Stimulated activated naive B cell treated with anti-CD40 and anti-IgM and Interleukin-4, amounts not matched to agents 10 μg/mL and 1 μg/mL and 100 μg/mL, for 72 hours (primary cell): Measurements from ENCODE around the gene MYO16.

ENCODE experiments used
- ATAC-seq, 2 donors: fragments of 150-1000 bp; cut with Tn5 transposase; replicated peaks; 2 replicates each; pipeline ENCODE4 v1.10.0; 2021; ENCODE audit warnings: moderate library complexity in 1 of 2
- DNase-seq: peaks from one replicate; pipeline ENCODE4 v3.0.0; 2021
- H3K27ac Mint-ChIP-seq: one replicate; pipeline ENCODE4 v1.8.0; 2022; ENCODE audit warnings: mild to moderate bottlenecking, mixed read lengths
- H3K27me3 Mint-ChIP-seq, 2 donors: one replicate each; pipeline ENCODE4 v1.8.0; 2022; ENCODE audit warnings: mixed read lengths in 2 of 2
- H3K36me3 Mint-ChIP-seq, 2 donors: one replicate each; pipeline ENCODE4 v1.8.0; 2022; ENCODE audit warnings: mixed read lengths in 2 of 2, mild to moderate bottlenecking in 1 of 2
- H3K4me1 Mint-ChIP-seq, 2 donors: one replicate each; pipeline ENCODE4 v1.8.0; 2022; ENCODE audit warnings: mixed read lengths in 2 of 2, mild to moderate bottlenecking in 1 of 2
- H3K4me3 Mint-ChIP-seq, 2 donors: one replicate each; pipeline ENCODE4 v1.8.0; 2022; ENCODE audit warnings: mild to moderate bottlenecking in 2 of 2, mixed read lengths in 2 of 2, moderate library complexity in 1 of 2
- H3K9me3 Mint-ChIP-seq, 2 donors: one replicate each; pipeline ENCODE4 v1.8.0; 2022; ENCODE audit warnings: mixed read lengths in 2 of 2, mild to moderate bottlenecking in 1 of 2

MYO16 gene

GRCh38 chr13:108680011-108680410 lies 50.6 kb downstream of the MYO16 start:
- DNase-seq = no peak
- H3K27me3 Mint-ChIP-seq = no peaks in the 10 kb centered on the region
- H3K4me3 Mint-ChIP-seq = no peak overlapping the region
- no peak for ATAC-seq
- H3K4me1 Mint-ChIP-seq = no peaks in the 10 kb centered on the region
- H3K36me3 Mint-ChIP-seq = no peaks in the 10 kb centered on the region
- no peak overlapping the region for H3K27ac Mint-ChIP-seq
- peaks cover 4 to 7% of the 10 kb centered on the region in 2 donors for H3K9me3 Mint-ChIP-seq

DNA sequence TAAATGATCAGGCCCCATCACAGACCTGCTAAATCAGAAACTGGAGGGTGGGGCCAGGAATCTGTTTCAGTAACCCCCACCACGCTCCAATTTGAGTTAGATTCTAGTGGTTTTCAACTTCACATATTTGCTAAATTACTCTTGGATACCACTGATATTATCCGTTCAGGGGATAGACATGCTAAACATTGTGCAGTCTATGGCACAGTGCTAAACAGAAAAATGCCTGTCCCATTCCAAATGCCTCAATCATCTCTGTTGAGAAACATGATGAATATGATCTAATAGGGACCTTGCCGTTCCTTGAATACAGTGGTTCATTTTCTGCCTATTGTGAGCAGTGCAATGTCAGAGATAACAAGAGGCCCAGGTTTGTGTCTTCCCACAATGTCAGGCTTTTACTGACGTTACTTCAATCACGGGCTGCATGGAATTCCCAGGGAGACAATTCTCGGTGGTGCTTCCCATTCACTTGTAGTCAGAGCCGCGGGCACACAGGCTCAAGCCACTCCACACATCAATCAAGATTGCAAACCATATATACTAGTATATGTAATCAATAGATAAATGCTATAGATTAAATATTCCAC lies 52.7 kb downstream of the MYO16 start:
- H3K27me3 Mint-ChIP-seq = no peaks in the 10 kb centered on the region
- H3K4me3 Mint-ChIP-seq = no peak overlapping the region
- H3K27ac Mint-ChIP-seq = no peak overlapping the region
- no peaks in the 10 kb centered on the region for H3K4me1 Mint-ChIP-seq
- H3K36me3 Mint-ChIP-seq = no peaks in the 10 kb centered on the region
- H3K9me3 Mint-ChIP-seq = peaks cover 4 to 7% of the 10 kb centered on the region in 2 donors
- DNase-seq (no peak), ATAC-seq (no peak)

GRCh38 chr13:108682714-108683113 lies 53.3 kb downstream of the MYO16 start:
- Mint-ChIP-seq H3K4me1 (no peaks in the 10 kb centered on the region), H3K4me3 (no peak overlapping the region), H3K9me3 (peaks cover 4 to 7% of the 10 kb centered on the region in 2 donors), H3K27ac (no peak overlapping the region), H3K36me3 (no peaks in the 10 kb centered on the region), H3K27me3 (no peaks in the 10 kb centered on the region)
- no peak for ATAC-seq
- DNase-seq = no peak

- Mint-ChIP-seq H3K27ac (no peak overlapping the region), H3K9me3 (peaks cover 0 to 4% of the 10 kb centered on the region in 2 donors), H3K4me1 (no peaks in the 10 kb centered on the region), H3K36me3 (no peaks in the 10 kb centered on the region), H3K27me3 (no peaks in the 10 kb centered on the region), H3K4me3 (no peak overlapping the region)
- DNase-seq (no peak), ATAC-seq (no peak)
Observed at GRCh38 chr13:108686027-108686426, 56.6 kb downstream of the MYO16 start.

GRCh38 chr13:108690726-108691125 lies 61.3 kb downstream of the MYO16 start:
- DNase-seq = no peak
- H3K36me3 Mint-ChIP-seq = no peaks in the 10 kb centered on the region
- H3K27me3 Mint-ChIP-seq = no peaks in the 10 kb centered on the region
- H3K4me3 Mint-ChIP-seq = no peak overlapping the region
- no peaks in the 10 kb centered on the region for H3K9me3 Mint-ChIP-seq
- ATAC-seq = no peak
- H3K27ac Mint-ChIP-seq = no peak overlapping the region
- no peaks in the 10 kb centered on the region for H3K4me1 Mint-ChIP-seq

DNA sequence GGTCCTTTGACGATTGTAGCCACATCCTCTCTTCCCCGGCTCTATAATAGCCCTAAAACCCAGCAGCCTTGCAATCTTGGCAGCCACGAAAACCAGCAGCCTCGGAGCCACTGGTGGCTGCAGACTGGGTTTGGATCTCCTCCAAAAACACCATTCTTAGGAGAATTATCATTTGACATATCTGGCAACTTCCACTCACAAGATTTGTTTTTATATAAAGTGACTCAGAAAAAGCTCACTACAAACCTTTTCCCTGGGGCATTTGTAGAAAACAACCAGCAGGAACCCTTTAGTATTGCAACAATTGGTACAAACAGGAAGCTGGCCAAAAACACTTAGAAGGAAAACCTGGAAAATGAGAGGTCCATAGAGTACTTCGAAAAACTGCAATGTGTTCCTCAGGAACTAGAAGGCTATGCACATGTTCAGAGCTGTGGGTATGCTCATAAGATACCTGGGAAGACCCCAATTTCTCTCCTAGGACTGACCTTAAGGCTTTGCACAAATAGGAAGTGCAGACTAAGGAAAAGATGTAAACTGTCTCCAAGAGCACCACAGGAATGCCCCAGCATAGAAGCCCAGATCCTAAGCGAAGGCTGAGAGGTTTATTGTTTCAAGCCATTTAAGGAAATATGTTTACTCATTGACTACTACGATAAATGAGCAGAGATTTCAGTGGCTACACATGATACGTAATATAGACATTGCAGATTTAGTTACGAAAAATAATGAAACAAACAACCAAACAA lies 71.2 kb downstream of the MYO16 start:
- DNase-seq (no peak), ATAC-seq (no peak)
- no peaks in the 10 kb centered on the region for H3K4me1 Mint-ChIP-seq

GRCh38 chr13:108702171-108702570 lies 72.8 kb downstream of the MYO16 start:
- ATAC-seq (no peak), DNase-seq (no peak)
- peaks cover 16 to 22% of the 10 kb centered on the region in 2 donors for H3K9me3 Mint-ChIP-seq
- no peaks in the 10 kb centered on the region for H3K36me3 Mint-ChIP-seq
- no peaks in the 10 kb centered on the region for H3K27me3 Mint-ChIP-seq
- H3K27ac Mint-ChIP-seq = no peak overlapping the region
- no peaks in the 10 kb centered on the region for H3K4me1 Mint-ChIP-seq
- no peak overlapping the region for H3K4me3 Mint-ChIP-seq

More for the DNA sequence above, 71.2 kb downstream of the MYO16 start:
- Mint-ChIP-seq H3K27me3 (no peaks in the 10 kb centered on the region), H3K4me3 (no peak overlapping the region), H3K9me3 (peaks cover 14 to 22% of the 10 kb centered on the region in 2 donors), H3K27ac (no peak overlapping the region), H3K36me3 (no peaks in the 10 kb centered on the region)

DNA sequence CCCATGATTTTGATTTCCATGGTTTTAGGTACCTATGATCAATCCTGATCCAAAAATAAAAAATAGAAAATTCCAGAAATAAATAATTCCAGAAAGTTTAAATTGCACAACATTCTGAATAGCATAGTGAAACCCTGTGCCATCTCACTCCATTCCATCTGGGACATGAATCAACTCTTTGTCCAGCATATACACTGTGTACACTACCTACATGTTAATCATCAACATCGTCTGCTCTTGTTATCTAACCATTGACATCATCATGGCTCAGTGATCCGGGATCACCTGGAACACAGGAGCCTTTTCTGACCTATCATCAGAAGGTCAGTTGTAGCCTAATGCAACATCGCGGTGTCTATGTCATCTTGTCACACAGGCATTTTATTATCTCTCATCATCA lies 75.6 kb downstream of the MYO16 start:
- no peak overlapping the region for H3K4me3 Mint-ChIP-seq
- DNase-seq (no peak), ATAC-seq (no peak)
- H3K9me3 Mint-ChIP-seq = peaks cover 16 to 22% of the 10 kb centered on the region in 2 donors
- no peaks in the 10 kb centered on the region for H3K36me3 Mint-ChIP-seq
- H3K27ac Mint-ChIP-seq = no peak overlapping the region
- H3K4me1 Mint-ChIP-seq = no peaks in the 10 kb centered on the region
- H3K27me3 Mint-ChIP-seq = no peaks in the 10 kb centered on the region

GRCh38 chr13:108707584-108707983 lies 78.2 kb downstream of the MYO16 start:
- H3K4me1 Mint-ChIP-seq = no peaks in the 10 kb centered on the region
- no peaks in the 10 kb centered on the region for H3K36me3 Mint-ChIP-seq
- H3K27me3 Mint-ChIP-seq = no peaks in the 10 kb centered on the region
- peaks cover 5 to 11% of the 10 kb centered on the region in 2 donors for H3K9me3 Mint-ChIP-seq
- no peak for DNase-seq
- no peak overlapping the region for H3K27ac Mint-ChIP-seq
- H3K4me3 Mint-ChIP-seq = no peak overlapping the region
- ATAC-seq = no peak

DNA sequence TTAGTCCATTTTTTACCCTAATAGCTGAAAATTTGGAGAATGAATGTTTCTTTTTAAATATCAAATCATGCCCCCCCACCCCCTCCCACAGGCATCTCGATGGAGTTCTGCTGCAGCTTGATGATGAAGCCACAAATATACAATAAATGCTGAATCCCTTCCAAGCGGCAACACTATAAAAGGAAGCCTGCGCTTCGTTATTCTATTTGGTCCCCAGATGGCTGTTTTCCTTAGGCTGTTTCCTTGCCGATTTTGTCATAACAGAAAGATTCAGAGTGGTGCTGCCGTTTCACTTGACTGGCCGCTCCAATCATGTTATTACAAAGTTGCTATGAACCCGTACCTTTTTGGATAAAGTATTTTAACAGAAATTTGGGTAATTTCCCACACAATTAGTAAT lies 79.5 kb downstream of the MYO16 start:
- ATAC-seq = no peak
- Mint-ChIP-seq H3K27me3 (no peaks in the 10 kb centered on the region), H3K9me3 (peaks cover 3 to 5% of the 10 kb centered on the region in 2 donors), H3K27ac (no peak overlapping the region), H3K4me1 (no peaks in the 10 kb centered on the region), H3K4me3 (no peak overlapping the region), H3K36me3 (no peaks in the 10 kb centered on the region)
- no peak for DNase-seq

DNA sequence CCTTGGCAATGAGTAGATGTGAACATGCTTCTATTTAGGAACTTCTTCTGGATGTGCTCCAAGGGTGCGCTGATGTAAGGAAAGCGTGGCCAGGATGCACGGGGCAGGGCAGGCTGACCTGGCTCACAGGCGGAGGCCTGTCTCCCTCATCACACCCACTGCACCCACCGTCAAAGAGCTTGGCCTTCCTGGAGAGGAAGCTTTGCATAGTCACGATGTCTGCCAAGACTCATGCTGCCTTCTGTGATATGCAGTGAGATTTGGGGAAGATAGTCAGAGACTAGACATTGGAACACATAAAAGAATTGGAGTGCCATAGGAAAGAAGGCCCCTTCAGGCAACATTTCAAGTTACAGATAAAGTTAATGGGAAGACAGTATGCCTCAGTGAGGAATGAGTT lies 82.0 kb downstream of the MYO16 start:
- Mint-ChIP-seq H3K9me3 (peaks cover 0 to 1% of the 10 kb centered on the region in 2 donors), H3K36me3 (no peaks in the 10 kb centered on the region), H3K27me3 (no peaks in the 10 kb centered on the region), H3K4me3 (no peak overlapping the region), H3K27ac (no peak overlapping the region), H3K4me1 (no peaks in the 10 kb centered on the region)
- ATAC-seq (no peak), DNase-seq (no peak)

GRCh38 chr13:108725471-108725870 lies 96.1 kb downstream of the MYO16 start:
- no peak overlapping the region for H3K27ac Mint-ChIP-seq
- no peaks in the 10 kb centered on the region for H3K27me3 Mint-ChIP-seq
- no peak overlapping the region for H3K4me3 Mint-ChIP-seq
- ATAC-seq (no peak), DNase-seq (no peak)
- no peaks in the 10 kb centered on the region for H3K36me3 Mint-ChIP-seq
- H3K9me3 Mint-ChIP-seq = peaks cover 0 to 2% of the 10 kb centered on the region in 2 donors
- H3K4me1 Mint-ChIP-seq = no peaks in the 10 kb centered on the region

GRCh38 chr13:108728370-108728769 lies 99.0 kb downstream of the MYO16 start:
- no peak overlapping the region for H3K27ac Mint-ChIP-seq

GRCh38 chr13:108733022-108733560 lies 103.7 kb downstream of the MYO16 start:
- no peaks in the 10 kb centered on the region for H3K4me1 Mint-ChIP-seq
- no peak overlapping the region for H3K27ac Mint-ChIP-seq
- no peaks in the 10 kb centered on the region for H3K36me3 Mint-ChIP-seq
- H3K9me3 Mint-ChIP-seq = peaks cover 0 to 2% of the 10 kb centered on the region in 2 donors
- DNase-seq = no peak
- H3K4me3 Mint-ChIP-seq = no peak overlapping the region
- no peak for ATAC-seq
- H3K27me3 Mint-ChIP-seq = no peaks in the 10 kb centered on the region

More at GRCh38 chr13:108728370-108728769, 99.0 kb downstream of the MYO16 start:
- Mint-ChIP-seq H3K36me3 (no peaks in the 10 kb centered on the region), H3K9me3 (peaks cover 0 to 2% of the 10 kb centered on the region in 2 donors), H3K27me3 (no peaks in the 10 kb centered on the region), H3K4me3 (no peak overlapping the region), H3K4me1 (no peaks in the 10 kb centered on the region)
- no peak for DNase-seq
- no peak for ATAC-seq

DNA sequence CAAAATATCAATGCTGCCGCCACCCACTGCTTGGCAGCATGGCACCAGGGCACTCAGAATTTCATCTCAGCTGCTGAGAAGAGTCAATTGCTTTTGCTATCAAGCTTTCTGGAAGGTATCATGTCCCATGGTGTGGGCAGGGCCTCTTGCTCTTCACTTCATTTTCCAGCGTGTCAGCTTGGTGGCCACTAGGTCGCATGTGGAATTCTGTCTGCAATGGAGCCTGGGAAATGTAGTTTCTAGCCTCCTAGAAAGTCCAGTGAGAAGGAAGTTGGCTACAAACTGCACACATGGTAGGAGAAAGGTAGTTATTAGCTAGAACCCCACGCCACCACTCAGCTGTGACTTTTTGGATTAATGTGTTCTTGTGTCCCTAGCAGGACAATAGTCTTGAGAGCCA lies 105.3 kb downstream of the MYO16 start:
- ATAC-seq (no peak), DNase-seq (no peak)
- H3K4me1 Mint-ChIP-seq = no peaks in the 10 kb centered on the region
- H3K36me3 Mint-ChIP-seq = no peaks in the 10 kb centered on the region
- no peak overlapping the region for H3K27ac Mint-ChIP-seq
- H3K9me3 Mint-ChIP-seq = peaks cover 0 to 2% of the 10 kb centered on the region in 2 donors
- H3K27me3 Mint-ChIP-seq = no peaks in the 10 kb centered on the region
- H3K4me3 Mint-ChIP-seq = no peak overlapping the region
